Stimulated activated CD4-positive, alpha-beta T cell treated with anti-CD3 and anti-CD28 coated beads, Interleukin-12 subunit alpha, Interleukin-12 subunit beta, amount 100 ng/mL, for 24 hours (primary cell): ENCODE data around the gene GNAL.
"Not testable (repeated sequence)": the region's sequence is repeated elsewhere in the genome, so short reads cannot be mapped to it uniquely, and the experiment has no call there.

ENCODE experiments used
- DNase-seq, 2 experiments: peaks; one replicate each; pipeline ENCODE4 v3.0.0-alpha.2; 2020; ENCODE audit warnings: low read depth in 2 of 2

GNAL gene

DNA sequence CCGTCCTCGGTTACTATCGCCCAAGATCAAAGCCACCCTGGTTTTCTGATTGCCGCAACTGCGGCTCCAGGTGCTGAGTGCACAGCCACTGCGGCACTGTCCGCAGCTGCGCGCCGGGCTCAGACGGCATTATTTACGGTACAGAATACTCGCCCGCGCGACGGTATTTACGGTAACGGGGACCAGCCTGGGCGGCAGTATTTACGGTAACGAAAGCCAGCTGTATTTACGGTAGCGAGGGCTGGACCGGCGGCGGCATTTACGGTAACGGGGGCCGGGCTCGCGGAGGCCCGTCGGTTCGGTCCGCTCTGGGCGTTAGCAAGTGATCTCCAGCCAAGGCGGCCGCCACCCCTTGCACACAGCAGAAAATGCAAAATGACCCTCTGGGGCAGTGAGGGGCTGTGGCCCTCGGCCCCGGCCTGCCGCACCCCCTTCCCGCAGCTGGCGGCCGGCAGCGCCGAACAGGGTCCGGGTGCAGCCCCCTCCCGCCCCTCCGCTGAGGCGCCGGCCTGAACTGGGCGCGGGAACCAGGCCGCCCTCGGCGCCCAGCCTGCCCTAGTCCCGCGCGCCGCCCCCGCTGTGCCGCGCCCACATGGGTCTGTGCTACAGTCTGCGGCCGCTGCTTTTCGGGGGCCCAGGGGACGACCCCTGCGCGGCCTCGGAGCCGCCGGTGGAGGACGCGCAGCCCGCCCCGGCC, at the start of gene GNAL:
Gene GNAL, plus strand, starts transcription at position 293 of the 697 bp plus-strand sequence. Its CDS starts 300 bp downstream, at position 593.
- DNase-seq: peak; percentile 19 to 58

DNA sequence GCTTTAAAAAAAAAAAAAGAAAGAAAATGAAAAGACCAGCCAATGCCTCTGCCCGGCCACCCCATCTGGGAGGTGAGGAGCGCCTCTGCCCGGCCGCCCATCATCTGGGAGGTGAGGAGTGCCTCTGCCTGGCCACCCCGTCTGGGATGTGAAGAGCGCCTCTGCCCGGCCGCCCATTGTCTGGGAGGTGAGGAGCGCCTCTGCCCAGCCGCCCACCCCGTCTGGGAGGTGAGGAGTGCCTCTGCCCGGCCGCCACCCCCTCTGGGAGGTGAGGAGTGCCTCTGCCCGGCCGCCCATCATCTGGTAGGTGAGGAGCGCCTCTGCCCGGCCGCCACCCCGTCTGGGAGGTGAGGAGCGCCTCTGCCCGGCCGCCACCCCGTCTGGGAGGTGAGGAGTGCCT, 41.8 kb upstream of the GNAL start:
- DNase-seq: not testable (repeated sequence)

DNA sequence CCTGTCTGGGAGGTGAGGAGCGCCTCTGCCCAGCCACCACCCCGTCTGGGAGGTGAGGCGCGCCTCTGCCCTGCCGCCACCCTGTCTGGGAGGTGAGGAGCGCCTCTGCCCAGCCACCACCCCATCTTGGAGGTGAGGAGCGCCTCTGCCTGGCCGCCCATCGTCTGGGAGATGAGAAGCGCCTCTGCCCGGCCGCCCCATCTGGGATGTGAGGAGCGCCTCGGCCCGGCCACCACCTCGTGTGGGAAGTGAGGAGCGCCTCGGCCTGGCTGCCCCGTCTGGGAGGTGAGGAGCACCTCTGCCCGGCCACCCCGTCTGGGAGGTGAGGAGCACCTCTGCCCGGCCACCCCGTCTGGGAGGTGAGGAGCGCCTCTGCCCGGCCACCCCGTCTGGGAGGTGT, 41.3 kb upstream of the GNAL start:
- DNase-seq: not testable (repeated sequence)

DNA sequence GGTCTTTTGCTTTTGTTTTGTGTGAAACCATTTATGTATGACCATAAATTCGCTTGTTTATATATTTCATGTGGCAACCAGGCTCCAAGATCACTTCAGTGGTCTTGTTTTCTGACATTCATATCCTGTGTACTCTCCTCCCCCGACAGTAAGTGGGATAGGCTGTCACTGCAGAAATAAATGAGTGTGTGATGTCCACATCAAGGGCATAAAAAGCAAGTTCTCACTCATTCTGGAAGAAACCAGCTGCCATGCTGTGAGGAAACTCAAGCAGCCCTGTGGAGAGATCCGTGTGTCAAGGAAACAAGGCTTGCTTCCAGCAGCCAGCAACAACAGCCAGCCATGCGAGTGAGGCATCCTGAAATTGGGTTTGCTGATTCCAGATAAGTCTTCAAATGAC, 39.2 kb upstream of the GNAL start:
- no peak for DNase-seq

DNA sequence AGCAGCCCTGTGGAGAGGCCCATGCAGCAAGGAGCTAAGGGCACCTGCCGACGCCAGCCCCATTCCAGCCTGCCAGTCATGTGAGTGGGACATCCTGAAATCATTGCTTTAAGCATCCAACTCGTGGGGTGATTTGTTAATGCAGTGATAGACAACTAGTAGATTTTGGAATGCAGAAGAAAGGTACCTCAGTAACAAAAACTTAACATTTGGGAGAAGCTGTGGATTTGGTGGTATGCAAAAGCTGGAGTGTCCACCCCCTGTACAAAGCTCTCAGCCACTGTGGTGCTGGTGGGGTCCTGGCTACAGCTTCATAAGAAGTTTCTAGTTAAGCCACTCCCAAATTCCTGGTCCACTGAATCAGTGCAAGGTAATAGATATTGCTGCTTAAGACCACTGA, 37.2 kb upstream of the GNAL start:
- no peak for DNase-seq

DNA sequence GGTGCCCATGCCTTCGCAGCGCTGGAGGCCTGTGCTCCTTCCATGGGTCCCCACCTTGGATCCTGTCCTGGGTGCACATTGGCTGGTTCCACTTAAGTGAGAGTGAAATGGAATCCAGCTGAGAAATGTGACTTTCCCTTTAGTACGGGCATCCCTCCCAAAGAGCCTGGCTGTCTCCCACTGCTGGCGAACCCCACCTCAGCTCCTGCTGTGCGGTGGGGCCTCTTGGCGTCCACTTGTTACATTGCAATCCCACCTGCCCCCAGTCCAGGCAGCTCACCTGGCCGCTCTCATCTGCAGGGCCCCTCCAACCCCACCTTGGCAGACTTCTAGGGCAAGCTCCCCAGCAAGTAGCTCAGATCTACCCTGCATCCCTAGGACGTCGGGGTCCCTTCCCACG, 35.5 kb upstream of the GNAL start:
- no peak for DNase-seq

DNA sequence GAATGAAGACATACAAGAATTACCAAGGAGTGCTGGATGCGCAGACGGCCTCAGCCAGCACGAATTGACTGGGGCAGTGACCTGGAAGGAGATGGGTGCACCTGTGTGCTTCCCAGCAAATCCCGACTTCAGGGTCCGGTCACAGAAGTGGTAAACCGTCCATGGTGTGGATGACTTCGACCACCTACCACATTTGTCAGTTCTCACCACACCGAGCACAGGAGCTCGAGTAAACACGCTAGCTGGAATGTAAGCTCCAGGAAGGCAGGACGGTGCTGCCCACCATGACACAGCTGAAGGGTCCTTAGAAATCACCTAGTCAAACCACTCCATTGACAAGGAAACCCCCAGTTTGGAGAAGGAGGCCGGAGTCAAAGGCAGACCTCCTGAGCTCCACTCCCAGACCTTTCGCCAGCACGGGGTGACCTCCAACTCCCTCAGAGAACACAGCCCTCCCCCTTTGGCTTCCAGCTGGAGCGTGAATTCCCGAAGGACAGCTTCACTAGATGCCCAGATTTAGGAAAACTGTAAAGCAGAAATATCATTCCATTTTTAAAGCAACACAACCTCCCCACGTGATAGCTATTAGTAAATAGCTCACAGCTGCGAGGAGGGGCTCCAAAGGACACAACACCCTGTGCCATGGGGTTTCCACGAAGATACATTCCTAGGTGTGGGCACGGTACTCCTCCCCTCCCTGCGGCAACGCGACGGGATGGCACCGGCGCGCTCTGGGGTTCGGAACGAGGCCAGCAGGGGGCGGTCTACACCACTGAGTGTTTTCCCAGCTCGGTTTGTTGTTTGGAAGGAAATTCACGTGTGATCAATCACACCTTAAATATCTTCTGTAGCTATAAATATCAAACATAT, 34.1 kb upstream of the GNAL start:
- peak; percentile 9 to 58 for DNase-seq

DNA sequence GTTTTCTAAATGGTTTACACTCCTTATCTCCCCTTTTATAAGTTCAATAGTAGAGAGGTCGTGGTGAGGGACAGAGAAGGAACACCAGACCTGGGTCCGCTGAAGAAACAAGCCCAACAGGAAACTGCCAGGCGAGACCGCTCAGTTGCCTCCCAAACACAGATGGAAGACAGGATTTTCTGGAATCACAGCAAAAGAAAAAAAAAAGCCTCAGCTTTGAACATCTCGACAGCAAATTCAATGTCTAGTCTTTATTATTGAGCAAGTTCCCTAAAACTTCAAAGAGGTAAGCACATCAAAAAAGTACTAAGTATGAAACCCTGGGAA, 33.5 kb upstream of the GNAL start:
- DNase-seq: no peak

DNA sequence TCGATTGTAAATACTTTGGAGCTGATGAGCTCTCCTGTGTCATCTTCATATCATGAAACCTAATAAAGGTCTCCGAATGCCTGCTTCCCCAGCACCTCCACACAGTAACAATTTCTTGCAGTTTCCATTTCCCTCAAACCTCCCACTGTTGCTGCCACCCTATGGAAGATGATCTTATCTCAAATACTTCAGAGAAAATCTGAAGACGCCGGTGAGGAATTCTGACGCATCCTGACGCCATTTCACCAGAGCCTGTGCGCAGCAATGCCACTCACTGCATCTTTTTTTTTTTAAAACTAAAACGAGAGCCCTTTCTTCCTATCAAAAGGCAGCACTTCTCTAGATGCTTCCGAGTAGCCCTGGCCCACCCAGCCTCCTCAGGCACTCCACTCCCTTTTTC, 31.9 kb upstream of the GNAL start:
- DNase-seq: no peak

DNA sequence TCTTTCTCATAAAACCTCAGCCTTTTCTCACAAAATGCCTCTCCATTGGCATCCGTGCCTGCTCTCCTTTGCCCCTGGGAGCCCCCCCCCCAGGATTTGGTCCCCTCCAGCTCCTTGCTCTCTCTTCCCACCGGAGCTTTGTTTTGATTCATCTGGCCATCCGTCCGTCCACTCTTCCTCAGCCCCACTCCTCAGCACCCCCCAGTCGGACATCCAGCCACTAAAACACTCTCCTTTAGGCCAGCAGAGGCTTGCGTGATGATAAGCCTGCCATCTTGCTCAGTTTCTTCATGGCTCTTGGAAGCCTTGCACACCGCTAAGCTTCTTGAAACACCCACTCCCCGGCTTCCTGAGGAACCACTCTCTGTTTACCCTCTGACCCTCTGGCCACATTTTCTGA, 31.5 kb upstream of the GNAL start:
- DNase-seq: no peak

DNA sequence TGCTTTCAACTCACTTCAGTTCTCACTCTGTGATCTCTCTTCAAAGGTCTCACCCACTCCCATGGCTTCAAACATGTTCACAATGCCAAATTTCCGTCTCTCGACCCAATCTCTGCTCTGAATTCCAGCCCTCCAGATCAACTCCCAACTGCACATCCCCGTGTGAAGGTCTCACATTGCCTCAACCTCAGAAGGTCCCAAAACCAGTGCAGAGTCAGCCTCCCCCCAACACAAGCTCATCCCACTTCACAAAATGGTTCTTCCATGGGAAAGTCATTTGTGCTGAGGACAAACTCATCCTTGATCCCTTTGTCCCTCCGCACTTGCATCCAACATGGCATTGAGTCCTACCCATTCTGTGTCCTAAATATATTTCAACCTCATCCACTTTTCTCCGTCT, 31.0 kb upstream of the GNAL start:
- no peak for DNase-seq

DNA sequence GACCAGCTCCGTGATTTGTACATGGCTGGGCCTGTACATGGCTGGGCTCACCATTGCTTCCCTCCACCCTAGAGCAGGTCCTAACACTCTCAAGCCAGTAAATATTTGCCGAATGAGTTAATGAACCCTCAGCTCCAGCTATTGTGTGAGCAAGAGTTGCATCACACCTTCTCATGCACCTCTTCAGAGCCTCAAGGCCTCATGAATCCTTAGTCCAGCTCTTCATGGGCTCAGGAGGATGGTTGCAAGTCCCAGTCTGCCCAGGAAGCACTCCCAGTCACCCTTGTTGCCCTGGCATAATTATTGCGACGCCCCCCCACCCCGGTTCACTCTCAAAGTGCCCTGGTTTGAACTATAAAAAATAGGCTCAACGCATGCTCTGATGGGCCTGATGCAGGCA, 30.1 kb upstream of the GNAL start:
- no peak for DNase-seq

DNA sequence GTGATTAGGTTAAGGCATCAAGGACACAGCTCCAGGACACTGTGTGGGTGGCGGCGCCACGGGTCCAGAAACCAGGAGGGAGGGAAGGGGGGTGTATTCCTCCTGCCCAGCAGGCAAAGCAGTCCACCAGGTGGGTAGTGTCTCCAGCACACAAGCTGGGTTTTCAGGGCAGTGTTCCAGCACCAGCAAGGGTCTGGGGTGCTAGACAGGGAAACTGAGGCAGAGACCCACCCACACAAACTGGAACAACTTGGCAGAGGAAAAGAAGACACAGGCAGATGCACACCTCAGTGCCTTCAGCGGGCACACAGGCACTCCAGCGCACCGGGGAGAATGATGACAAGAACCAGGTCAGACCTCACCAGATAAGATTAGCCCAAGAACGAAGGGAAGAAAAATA, 28.4 kb upstream of the GNAL start:
- no peak for DNase-seq

DNA sequence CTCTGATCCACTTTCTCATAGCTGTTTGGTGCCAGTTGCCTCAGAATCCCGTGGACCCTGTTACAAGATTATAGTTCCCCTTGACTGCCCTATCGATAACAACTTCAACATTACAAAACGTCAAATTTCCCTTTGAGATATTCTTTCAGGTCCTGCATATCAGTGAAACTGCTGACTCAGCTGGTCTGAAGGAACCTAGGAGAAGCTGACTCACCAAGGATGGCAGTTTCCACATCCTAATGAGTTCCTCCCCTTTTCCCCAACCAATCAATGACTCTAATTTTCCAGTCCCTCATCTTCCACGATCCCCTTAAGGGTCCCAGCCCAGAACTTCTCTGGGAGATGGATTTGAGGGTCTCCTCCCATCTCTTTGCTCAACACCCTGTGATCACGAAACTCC, 27.6 kb upstream of the GNAL start:
- no peak for DNase-seq

DNA sequence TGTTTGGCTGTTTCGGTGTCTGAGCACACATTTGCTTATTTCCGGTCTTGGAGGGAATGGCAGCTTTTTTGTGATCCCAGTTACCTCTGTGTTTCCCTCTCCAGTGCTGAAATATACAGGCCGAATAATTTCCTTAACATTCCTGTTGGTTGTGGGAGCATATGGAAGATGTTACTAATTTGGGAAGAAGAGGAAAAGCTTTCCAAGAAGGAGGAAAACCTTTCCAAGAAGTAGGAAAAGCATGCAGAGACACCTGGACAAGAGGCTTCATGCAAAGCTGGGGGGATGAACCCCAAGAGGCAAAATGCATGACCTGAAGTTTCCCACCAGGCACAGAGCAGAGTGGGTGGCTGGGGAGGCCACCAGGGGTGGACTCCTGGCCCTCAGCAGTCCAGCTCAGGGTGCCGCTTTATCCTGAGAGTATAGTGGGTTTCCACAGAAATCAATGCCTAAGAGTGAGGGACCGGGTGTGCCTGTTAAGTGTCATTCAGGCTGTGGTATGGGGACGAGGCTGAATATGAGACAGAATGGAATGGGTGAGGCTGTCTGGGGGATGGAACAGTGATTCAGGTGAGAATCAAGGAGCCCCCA, 25.5 kb upstream of the GNAL start:
- DNase-seq: no peak

DNA sequence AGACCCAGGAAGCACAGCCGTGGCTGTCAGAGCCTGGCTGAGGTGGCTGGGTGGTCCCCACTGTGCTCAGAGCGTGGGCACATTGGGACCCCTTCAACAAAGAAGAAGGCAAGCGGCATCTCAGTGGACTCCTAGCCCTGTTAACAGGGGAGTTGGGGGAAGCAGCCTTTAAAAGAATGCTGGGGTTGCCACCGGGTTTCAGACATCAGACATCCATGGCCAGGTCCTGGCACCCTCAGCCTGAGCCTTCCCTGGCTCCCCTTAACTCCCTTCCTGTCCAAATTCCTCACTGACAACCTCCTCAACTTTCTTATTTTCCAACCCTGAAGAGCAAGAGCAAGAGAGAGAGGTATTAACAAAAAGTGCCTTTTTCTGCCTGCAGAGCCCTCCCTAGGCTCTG, 24.8 kb upstream of the GNAL start:
- no peak for DNase-seq

DNA sequence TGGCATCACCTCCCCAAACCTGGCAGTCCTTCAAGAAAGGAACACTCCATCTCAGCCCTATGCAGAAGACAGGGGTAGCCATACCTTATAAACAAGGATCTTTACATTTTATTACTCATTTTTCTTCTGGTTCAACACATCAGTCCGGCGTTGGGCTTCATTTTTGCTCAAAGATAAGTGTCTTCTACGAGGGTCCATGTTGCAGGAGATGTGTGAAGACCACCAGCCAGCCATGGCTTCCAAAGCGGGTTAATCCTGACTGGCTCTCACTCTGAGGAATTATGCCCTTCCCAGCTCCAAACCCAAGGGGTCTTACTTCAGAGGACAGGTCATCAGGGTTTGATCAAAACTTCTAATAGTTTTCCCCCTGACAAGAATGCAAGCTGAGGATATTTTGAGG, 23.9 kb upstream of the GNAL start:
- DNase-seq: no peak

DNA sequence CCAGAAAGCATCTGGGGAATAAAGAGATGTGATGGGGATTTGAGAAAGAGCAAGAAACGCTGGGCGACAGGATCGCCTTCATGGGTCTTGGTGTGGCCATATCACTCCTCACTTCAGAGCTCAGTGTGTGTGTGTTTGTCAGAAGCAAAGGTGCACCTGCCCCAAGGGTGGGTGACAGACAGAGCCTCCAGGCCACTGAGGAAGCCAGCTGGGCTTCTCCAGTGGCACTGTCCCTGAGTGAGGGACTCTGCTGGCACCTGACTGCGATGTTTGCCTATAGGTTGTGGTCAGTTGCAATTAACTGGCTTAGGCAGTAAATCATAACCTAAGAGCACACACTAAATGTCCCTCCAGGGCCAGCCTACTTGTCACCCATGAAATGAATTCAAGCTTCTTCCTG, 23.5 kb upstream of the GNAL start:
- no peak for DNase-seq

DNA sequence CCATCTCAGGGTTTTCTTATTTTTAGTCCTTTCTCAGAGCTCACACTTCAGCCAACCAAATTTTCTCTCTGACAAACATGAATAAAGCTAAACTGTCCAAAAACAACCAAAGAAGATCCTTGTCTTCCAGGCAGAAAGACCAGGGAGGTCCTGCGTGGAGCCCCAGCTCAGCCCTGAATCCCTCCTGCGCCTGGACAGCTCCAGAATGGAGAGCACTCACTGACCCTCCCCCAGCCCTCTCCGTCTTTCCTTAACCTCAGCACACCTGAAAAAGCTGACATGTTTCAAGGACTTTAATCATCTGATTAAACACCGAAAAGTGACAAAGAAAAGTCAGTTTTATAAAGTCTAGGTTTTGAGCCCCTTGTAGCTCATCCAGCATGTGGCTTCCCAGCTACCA, 22.9 kb upstream of the GNAL start:
- DNase-seq: no peak

DNA sequence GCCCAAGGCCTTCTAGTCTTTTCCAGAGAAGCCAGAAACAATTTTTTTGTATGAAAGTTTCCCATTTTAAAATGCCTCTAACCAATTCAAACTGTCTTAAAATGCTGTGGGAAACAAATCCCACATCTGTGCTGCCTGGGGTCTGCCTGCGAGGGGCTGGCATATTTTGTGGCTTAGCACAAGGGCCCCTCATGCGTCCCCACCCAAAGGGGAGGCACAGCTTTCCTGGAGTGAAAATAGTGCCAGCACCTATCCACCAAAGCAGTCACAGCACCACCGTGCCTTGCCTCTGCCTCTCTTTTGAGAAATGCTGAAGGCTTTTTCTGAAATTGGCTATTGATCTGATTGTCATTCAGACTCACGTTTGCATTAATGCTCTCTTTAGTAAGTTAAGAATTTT, 22.2 kb upstream of the GNAL start:
- DNase-seq: no peak

DNA sequence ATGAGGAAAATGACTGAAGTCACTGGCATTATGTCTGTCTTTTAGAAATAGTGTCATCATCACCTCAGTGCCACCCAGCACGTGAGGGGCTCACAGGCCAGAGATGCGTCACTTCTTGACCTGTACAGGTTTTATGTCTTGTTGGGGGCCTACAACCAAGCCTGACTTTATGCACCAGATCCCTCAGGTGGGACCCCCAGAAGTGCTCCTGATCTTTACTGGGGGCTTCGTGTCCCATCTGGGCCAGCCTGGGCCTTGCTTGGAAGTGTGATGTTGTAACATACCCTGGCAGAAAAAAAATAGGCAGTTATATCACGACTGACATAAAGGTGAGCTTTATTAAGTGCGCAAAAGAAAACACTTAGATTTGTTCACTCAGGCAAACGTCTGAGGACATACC, 21.5 kb upstream of the GNAL start:
- no peak for DNase-seq

DNA sequence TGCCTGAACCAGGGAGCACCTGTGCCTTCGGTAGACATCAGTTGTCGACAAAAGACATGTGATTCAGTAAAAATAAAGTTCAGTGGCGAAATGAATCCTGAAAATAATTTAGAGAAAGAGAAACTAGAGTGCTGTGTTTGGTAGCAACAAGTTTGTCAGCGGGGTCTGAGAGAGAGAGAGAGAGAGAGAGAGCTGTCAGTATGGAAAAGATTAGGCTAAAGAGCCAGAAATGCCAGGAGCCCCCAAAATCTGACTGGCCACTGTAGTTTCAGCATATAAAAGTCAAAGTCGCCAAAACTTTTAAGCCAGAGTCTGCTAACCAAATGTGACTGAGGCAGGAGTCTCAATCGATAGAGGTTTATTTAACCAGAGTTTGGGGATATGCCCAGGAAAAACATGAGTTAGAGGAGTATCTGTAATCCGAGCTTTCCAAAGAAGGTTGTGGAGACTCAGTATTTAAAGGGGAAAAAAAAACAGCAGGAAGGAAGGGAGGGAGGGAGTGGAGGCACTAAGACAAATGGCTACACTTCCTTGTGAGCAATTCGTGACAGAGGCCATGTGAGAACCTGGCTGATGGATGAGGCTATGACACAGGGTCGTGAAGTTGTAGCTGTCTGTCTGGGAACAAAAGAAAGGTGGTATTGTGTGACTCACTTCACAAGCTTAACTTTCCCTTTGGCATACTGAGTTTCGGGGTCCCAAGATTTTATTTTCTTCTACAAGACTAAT, 20.5 kb upstream of the GNAL start:
- no peak for DNase-seq
